Measurements from ENCODE around the gene TMEM213. TPM values are rescaled to one million over a fixed set of nuclear protein-coding genes. Genes with fewer than 3 reads are reported as not detected.

TMEM213 gene
- total and polyA plus RNA-seq, 2 of the 13 experiments (the other 11 are each of a cell fraction or from before 2014, with no cell fraction given): not detected

DNA sequence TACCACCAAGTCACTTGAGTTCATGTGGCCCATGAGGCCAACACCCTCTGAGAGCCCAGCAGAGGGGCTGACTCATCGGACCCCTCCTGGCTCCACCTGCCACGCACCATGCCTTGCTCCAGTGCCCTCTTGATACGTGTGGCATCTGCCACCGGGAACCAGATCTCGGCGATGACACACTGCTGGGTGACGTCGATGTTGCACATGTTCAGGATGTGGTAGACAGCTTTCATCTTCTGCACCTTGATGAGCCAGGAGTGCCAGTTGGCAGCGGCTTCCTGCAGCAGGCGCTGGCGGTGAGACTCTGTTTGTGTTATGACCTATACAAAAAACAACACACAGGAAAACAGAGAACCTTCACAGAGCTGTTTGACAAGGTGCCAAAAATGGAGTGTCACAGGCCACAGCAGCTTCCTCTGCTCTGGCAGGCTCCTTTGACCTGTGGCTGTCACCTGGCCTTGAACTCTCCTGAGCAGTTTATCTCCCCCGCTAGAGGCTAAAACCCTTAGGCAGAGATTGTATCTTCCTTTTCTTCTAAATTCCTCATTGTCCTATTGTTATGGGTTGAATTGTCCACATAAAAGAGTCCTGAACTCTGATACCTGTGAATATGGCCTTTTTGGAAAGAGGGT, 45.2 kb upstream of the TMEM213 start (continued):
- TF ChIP-seq, protein P1, sequence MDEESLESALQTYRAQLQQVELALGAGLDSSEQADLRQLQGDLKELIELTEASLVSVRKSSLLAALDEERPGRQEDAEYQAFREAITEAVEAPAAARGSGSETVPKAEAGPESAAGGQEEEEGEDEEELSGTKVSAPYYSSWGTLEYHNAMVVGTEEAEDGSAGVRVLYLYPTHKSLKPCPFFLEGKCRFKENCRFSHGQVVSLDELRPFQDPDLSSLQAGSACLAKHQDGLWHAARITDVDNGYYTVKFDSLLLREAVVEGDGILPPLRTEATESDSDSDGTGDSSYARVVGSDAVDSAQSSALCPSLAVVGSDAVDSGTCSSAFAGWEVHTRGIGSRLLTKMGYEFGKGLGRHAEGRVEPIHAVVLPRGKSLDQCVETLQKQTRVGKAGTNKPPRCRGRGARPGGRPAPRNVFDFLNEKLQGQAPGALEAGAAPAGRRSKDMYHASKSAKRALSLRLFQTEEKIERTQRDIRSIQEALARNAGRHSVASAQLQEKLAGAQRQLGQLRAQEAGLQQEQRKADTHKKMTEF (CRISPR knock-in tag; IDR thresholded peaks at IDR 0.05): peak; percentile 65; the same call in 1 of the 2 replicates
- TF ChIP-seq ZNF143 (CRISPR knock-in tag; IDR thresholded peaks at IDR 0.05) (no peak), HHEX (CRISPR knock-in tag; IDR thresholded peaks at IDR 0.05) (no peak), RARA (CRISPR knock-in tag; IDR thresholded peaks at IDR 0.05) (peak; percentile 99), ZNF264 (CRISPR knock-in tag; IDR thresholded peaks at IDR 0.05) (peak; percentile 30; the same call in 1 of the 2 replicates), ZBTB1 (CRISPR knock-in tag; IDR thresholded peaks at IDR 0.05; ENCODE audit: borderline replicate concordance) (no peak), MEIS2 (CRISPR knock-in tag; IDR thresholded peaks at IDR 0.05) (peak; percentile 68), ZSCAN25 (CRISPR knock-in tag; IDR thresholded peaks at IDR 0.05) (no peak), ZNF317 (CRISPR knock-in tag; IDR thresholded peaks at IDR 0.05) (no peak), MEF2D (CRISPR knock-in tag; IDR thresholded peaks at IDR 0.05) (peak; percentile 47; the same call in 1 of the 2 replicates), ZNF557 (CRISPR knock-in tag; IDR thresholded peaks at IDR 0.05) (no peak), ZKSCAN5 (CRISPR knock-in tag; IDR thresholded peaks at IDR 0.05) (no peak), ZNF660 (CRISPR knock-in tag; IDR thresholded peaks at IDR 0.05; ENCODE audit: borderline replicate concordance, low read depth) (no peak), FOXJ3 (CRISPR knock-in tag; IDR thresholded peaks at IDR 0.05; ENCODE audit: borderline replicate concordance) (peak; percentile 57; the same call in 1 of the 2 replicates), PHF8 (CRISPR knock-in tag; IDR thresholded peaks at IDR 0.05) (no peak), KLF6 (CRISPR knock-in tag; IDR thresholded peaks at IDR 0.05) (no peak), ZNF431 (CRISPR knock-in tag; IDR thresholded peaks at IDR 0.05; ENCODE audit: borderline replicate concordance, low read depth) (0 out of 2 replicates have a peak, but pooled peaks have one; percentile 6), ZNF724P (CRISPR knock-in tag; IDR thresholded peaks at IDR 0.05; ENCODE audit: borderline replicate concordance) (no peak)
- TF ChIP-seq, protein P2, sequence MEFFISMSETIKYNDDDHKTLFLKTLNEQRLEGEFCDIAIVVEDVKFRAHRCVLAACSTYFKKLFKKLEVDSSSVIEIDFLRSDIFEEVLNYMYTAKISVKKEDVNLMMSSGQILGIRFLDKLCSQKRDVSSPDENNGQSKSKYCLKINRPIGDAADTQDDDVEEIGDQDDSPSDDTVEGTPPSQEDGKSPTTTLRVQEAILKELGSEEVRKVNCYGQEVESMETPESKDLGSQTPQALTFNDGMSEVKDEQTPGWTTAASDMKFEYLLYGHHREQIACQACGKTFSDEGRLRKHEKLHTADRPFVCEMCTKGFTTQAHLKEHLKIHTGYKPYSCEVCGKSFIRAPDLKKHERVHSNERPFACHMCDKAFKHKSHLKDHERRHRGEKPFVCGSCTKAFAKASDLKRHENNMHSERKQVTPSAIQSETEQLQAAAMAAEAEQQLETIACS (CRISPR knock-in tag; IDR thresholded peaks at IDR 0.05): no peak
- TF ChIP-seq, protein P3, sequence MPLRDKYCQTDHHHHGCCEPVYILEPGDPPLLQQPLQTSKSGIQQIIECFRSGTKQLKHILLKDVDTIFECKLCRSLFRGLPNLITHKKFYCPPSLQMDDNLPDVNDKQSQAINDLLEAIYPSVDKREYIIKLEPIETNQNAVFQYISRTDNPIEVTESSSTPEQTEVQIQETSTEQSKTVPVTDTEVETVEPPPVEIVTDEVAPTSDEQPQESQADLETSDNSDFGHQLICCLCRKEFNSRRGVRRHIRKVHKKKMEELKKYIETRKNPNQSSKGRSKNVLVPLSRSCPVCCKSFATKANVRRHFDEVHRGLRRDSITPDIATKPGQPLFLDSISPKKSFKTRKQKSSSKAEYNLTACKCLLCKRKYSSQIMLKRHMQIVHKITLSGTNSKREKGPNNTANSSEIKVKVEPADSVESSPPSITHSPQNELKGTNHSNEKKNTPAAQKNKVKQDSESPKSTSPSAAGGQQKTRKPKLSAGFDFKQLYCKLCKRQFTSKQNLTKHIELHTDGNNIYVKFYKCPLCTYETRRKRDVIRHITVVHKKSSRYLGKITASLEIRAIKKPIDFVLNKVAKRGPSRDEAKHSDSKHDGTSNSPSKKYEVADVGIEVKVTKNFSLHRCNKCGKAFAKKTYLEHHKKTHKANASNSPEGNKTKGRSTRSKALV (CRISPR knock-in tag; IDR thresholded peaks at IDR 0.05): no peak
- TF ChIP-seq, protein P4, sequence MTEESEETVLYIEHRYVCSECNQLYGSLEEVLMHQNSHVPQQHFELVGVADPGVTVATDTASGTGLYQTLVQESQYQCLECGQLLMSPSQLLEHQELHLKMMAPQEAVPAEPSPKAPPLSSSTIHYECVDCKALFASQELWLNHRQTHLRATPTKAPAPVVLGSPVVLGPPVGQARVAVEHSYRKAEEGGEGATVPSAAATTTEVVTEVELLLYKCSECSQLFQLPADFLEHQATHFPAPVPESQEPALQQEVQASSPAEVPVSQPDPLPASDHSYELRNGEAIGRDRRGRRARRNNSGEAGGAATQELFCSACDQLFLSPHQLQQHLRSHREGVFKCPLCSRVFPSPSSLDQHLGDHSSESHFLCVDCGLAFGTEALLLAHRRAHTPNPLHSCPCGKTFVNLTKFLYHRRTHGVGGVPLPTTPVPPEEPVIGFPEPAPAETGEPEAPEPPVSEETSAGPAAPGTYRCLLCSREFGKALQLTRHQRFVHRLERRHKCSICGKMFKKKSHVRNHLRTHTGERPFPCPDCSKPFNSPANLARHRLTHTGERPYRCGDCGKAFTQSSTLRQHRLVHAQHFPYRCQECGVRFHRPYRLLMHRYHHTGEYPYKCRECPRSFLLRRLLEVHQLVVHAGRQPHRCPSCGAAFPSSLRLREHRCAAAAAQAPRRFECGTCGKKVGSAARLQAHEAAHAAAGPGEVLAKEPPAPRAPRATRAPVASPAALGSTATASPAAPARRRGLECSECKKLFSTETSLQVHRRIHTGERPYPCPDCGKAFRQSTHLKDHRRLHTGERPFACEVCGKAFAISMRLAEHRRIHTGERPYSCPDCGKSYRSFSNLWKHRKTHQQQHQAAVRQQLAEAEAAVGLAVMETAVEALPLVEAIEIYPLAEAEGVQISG (CRISPR knock-in tag; IDR thresholded peaks at IDR 0.05): peak; percentile 34; the same call in 1 of the 2 replicates

Measured in HepG2 (cell line).